Right renal pelvis (tissue), 4 donors: ENCODE data around the gene GKN1. TPM values are rescaled to one million over a fixed set of nuclear protein-coding genes. Genes with fewer than 3 reads are reported as not detected.

Experiments used
- polyA plus RNA-seq, 4 donors: library from polyadenylated mRNA; unstranded; fragments of 120-200 nt; gene quantifications; one replicate each; pipeline ENCODE4 v1.2.1, GENCODE V29; 2013; ENCODE audit not compliant: insufficient read length in 4 of 4

Gene GKN1
- polyA plus RNA-seq, 4 donors, result not detected

Other genes with a start within 250 kb of the GKN1 start
- 1 to 10 TPM; 5.2 to 9.8 (median 8.3) TPM for gene ARHGAP25, start 239.8 kb upstream of the GKN1 start, polyA plus RNA-seq
- gene BMP10, start 103.2 kb upstream of the GKN1 start, polyA plus RNA-seq, result not detected
- not detected for gene GKN2, start 21.7 kb upstream of the GKN1 start, polyA plus RNA-seq
- gene ANTXR1, start 38.5 kb downstream of the GKN1 start, polyA plus RNA-seq, result 100 to 1,000 TPM in 1 of 4 donors, 10 to 100 TPM in 3; 81.3 to 100 (median 95.3) TPM